ES-I3 (cell line): ENCODE results near the gene TIGD3.
"Not testable (repeated sequence)": the region's sequence is repeated elsewhere in the genome, so short reads cannot be mapped to it uniquely, and the experiment has no call there.

ENCODE experiments used
- H3K36me3 ChIP-seq: 2 replicates; pipeline ENCODE4 v1.6.1; 2013; ENCODE audit warnings: mild to moderate bottlenecking, low read length, control low read depth, moderate library complexity; ENCODE audit not compliant: insufficient read depth
- H3K4me1 ChIP-seq: 2 replicates; pipeline ENCODE4 v1.6.1; 2013; ENCODE audit warnings: mild to moderate bottlenecking, control low read depth, low read length; ENCODE audit not compliant: insufficient read depth
- H3K9ac ChIP-seq: 2 replicates; pipeline ENCODE4 v1.6.1; 2013; ENCODE audit warnings: low read depth, mild to moderate bottlenecking, low read length, moderate library complexity
- H3K9me3 ChIP-seq: 2 replicates; pipeline ENCODE4 v1.6.1; 2013; ENCODE audit warnings: mild to moderate bottlenecking, low read length, moderate library complexity; ENCODE audit not compliant: control insufficient read depth, insufficient read depth

Gene TIGD3

GRCh38 chr11:65316227-65317024, 38.1 kb upstream of the TIGD3 start:
- H3K9me3 ChIP-seq, result no peaks in the 10 kb centered on the region
- peak overlapping the region; percentile 38; the same call in 1 of the 2 replicates for H3K9ac ChIP-seq
- H3K36me3 ChIP-seq, result no peaks in the 10 kb centered on the region
- H3K4me1 ChIP-seq, result peaks cover 15% of the 10 kb centered on the region; the same call in 1 of the 2 replicates

GRCh38 chr11:65317025-65317786, 37.3 kb upstream of the TIGD3 start:
- peaks cover 14% of the 10 kb centered on the region; the same call in 1 of the 2 replicates for H3K4me1 ChIP-seq
- H3K36me3 ChIP-seq, result 0 out of 2 replicates have a peak, but pooled peaks cover 2% of the 10 kb centered on the region
- peak overlapping the region; percentile 38; the same call in 1 of the 2 replicates for H3K9ac ChIP-seq
- H3K9me3 ChIP-seq, result no peaks in the 10 kb centered on the region

- Histone ChIP-seq H3K9ac (no peak overlapping the region), H3K36me3 (0 out of 2 replicates have a peak, but pooled peaks cover 2% of the 10 kb centered on the region), H3K4me1 (peaks cover 14% of the 10 kb centered on the region; the same call in 1 of the 2 replicates)
These were observed 34.0 kb upstream of the TIGD3 start for GRCh38 chr11:65320386-65321075.

DNA sequence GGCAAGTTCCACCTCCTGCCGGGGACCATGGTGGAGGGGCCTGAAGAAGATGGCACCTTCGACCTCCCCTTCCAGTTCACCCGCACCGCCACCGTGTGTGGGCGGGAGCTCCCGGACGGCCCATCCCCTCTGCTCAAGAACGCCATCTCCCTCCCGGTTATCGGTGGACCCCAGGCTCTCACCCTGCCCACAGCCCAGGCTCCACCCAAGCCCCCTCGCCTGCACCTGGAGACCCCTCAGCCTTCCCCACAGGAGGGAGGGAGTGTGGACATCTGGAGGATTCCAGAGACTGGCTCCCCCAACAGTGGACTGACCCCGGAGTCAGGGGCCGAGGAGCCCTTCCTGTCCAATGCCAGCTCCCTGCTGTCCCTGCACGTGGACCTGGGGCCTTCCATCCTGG, 33.5 kb upstream of the TIGD3 start:
- peaks cover 14% of the 10 kb centered on the region; the same call in 1 of the 2 replicates for H3K4me1 ChIP-seq
- no peaks in the 10 kb centered on the region for H3K9me3 ChIP-seq
- 0 out of 2 replicates have a peak, but pooled peaks cover 2% of the 10 kb centered on the region for H3K36me3 ChIP-seq
- H3K9ac ChIP-seq, result no peak overlapping the region

More at GRCh38 chr11:65320386-65321075, 34.0 kb upstream of the TIGD3 start:
- H3K9me3 ChIP-seq, result no peaks in the 10 kb centered on the region

DNA sequence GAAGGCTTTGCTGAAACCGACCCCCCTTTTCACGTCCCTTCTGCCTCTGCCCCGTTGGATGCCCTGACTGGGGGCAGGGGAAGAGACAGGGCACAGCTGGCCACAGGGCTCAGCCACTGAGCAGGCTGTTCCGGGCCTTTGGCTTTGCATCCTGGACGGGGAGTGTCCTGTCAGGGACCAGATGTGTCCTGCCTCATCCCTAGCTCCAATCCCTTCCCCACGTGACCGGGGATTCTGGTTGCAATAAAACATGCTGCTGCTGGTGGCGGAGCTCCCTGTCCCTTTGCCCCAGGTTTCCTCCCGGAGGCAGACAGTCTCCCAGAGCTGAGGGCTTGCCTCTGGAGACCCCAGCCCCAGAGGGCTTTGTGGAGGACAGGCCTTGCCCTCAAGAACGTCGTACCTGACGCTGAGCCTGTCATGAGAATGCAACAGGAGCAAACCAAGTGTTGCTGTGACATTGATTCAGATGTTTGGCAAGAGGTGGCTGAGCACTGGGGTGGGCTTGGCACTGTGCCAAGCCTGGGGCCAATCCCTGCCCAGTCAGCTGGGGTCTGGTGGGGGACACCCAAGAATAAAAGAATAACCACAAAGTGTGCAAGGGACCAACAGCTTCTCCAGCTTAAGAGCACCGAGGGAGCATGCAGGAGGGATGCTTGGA, 32.6 kb upstream of the TIGD3 start:
- Histone ChIP-seq H3K9ac (no peak overlapping the region), H3K4me1 (peaks cover 6% of the 10 kb centered on the region; the same call in 1 of the 2 replicates), H3K36me3 (0 out of 2 replicates have a peak, but pooled peaks cover 2% of the 10 kb centered on the region), H3K9me3 (no peaks in the 10 kb centered on the region)

GRCh38 chr11:65323813-65324212, 30.7 kb upstream of the TIGD3 start:
- Histone ChIP-seq H3K9me3 (no peaks in the 10 kb centered on the region), H3K9ac (no peak overlapping the region), H3K36me3 (0 out of 2 replicates have a peak, but pooled peaks cover 2% of the 10 kb centered on the region), H3K4me1 (no peaks in the 10 kb centered on the region)

- Histone ChIP-seq H3K4me1 (peaks cover 4% of the 10 kb centered on the region; the same call in 1 of the 2 replicates), H3K9me3 (no peaks in the 10 kb centered on the region), H3K36me3 (0 out of 2 replicates have a peak, but pooled peaks cover 2% of the 10 kb centered on the region), H3K9ac (no peak overlapping the region)
These were observed 29.1 kb upstream of the TIGD3 start for GRCh38 chr11:65325435-65325834.

- Histone ChIP-seq H3K9ac (no peak overlapping the region), H3K36me3 (no peaks in the 10 kb centered on the region), H3K4me1 (peaks cover 4% of the 10 kb centered on the region; the same call in 1 of the 2 replicates), H3K9me3 (no peaks in the 10 kb centered on the region)
These were observed 27.5 kb upstream of the TIGD3 start for GRCh38 chr11:65327021-65327420.

DNA sequence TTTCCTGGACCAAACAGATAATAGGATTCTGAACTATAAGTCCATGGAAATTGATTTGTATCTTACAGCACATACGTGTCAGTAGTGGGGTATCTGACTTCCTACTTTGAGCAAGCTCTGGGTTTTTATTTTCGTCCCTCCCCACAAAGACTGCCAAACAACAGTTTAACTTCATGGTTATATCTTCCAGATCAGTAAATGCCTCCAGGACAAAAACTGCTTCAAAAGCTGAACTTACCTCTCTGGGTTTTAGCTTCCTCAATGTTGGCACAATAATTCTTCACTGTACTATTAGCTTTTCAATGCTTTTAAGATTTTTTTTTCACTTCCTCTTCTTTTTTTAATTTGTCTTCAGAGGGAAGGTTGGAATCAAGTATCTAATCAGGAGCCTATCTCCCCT, 25.1 kb upstream of the TIGD3 start:
- H3K36me3 ChIP-seq, result no peaks in the 10 kb centered on the region
- H3K9me3 ChIP-seq, result no peaks in the 10 kb centered on the region
- 0 out of 2 replicates have a peak overlapping the region, but pooled peaks have one; percentile 30 for H3K9ac ChIP-seq
- peaks cover 4% of the 10 kb centered on the region; the same call in 1 of the 2 replicates for H3K4me1 ChIP-seq

GRCh38 chr11:65329944-65330403, 24.6 kb upstream of the TIGD3 start:
- Histone ChIP-seq H3K36me3 (no peaks in the 10 kb centered on the region), H3K9me3 (no peaks in the 10 kb centered on the region), H3K9ac (peak overlapping the region; percentile 30; the same call in 1 of the 2 replicates), H3K4me1 (peaks cover 4% of the 10 kb centered on the region; the same call in 1 of the 2 replicates)

DNA sequence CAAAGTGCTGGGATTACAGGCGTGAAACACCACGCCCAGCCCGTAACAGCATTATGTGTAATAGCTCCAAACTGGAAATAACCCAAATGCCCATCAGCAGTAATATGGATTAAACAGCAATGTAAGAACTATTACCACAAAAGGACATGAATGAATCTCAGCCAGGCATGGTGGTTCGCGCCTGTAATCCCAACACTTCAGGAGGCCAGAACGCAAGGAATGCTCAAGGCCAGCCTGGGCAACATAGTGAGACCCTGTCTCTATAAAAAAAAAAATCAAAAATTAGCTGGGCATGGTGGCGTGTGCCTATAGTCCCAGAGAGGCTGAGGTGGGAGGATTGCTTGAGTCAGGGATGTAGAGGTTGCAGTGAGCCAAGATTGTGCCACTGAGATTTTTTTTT, 24.0 kb upstream of the TIGD3 start:
- Histone ChIP-seq H3K9ac (no peak overlapping the region), H3K9me3 (no peaks in the 10 kb centered on the region), H3K36me3 (no peaks in the 10 kb centered on the region), H3K4me1 (peaks cover 8% of the 10 kb centered on the region)

GRCh38 chr11:65332591-65332990, 22.0 kb upstream of the TIGD3 start:
- not testable (repeated sequence) for H3K9ac ChIP-seq, H3K4me1 ChIP-seq, H3K9me3 ChIP-seq, H3K36me3 ChIP-seq

- peak overlapping the region; percentile 98 for H3K9ac ChIP-seq
- no peaks in the 10 kb centered on the region; the same call in 1 of the 2 replicates for H3K36me3 ChIP-seq
- H3K9me3 ChIP-seq, result no peaks in the 10 kb centered on the region
- H3K4me1 ChIP-seq, result peaks cover 4% of the 10 kb centered on the region
These were observed 19.8 kb upstream of the TIGD3 start for GRCh38 chr11:65334696-65335295.
